ENCODE results near the gene LIME1. TPM values are rescaled to one million over a fixed set of nuclear protein-coding genes. Genes with fewer than 3 reads are reported as not detected.

The LIME1 gene
- total and polyA plus RNA-seq, 2 of the 4 experiments (the other 2 are of a cell fraction): 0.36 to 7.8 TPM

GRCh38 chr20:63767886-63768285 is 31.4 kb downstream of the LIME1 start:
- DNase-seq (no peak), ATAC-seq (ENCODE audit: low read depth) (no peak)
- intact Hi-C loops (cut with micrococcal nuclease): no loop called here
- no peak overlapping the region for H3K18ac ChIP-seq (ENCODE audit: low read depth, low read length)
- no TSS peak for BruUV-seq (replicated peaks)
- no peak overlapping the region for H3K27ac ChIP-seq (ENCODE audit: insufficient read depth, low read length)
- ChIA-PET CTCF (no interaction called here), POLR2A (ENCODE audit: unreplicated experiment) (no interaction called here)
- no peak overlapping the region for H2BK5ac ChIP-seq (ENCODE audit: low read depth, low read length, poor library complexity, severe bottlenecking)
- H3K4ac ChIP-seq (ENCODE audit: low read depth, low read length): no peak overlapping the region
- TF ChIP-seq MXI1 (IDR thresholded peaks at IDR 0.05; ENCODE audit: borderline replicate concordance, low read depth, low read length) (no peak), NFE2L2 (IDR thresholded peaks at IDR 0.05; ENCODE audit: low read depth, low read length) (no peak), MAZ (IDR thresholded peaks at IDR 0.05; ENCODE audit: borderline replicate concordance, low read depth, low read length) (no peak), BHLHE40 (IDR thresholded peaks at IDR 0.05; ENCODE audit: low read depth, low read length) (no peak), CTCF (conservative IDR thresholded peaks at IDR 0.05; ENCODE audit: low read depth, low read length) (no peak), CEBPB (IDR thresholded peaks at IDR 0.05; ENCODE audit: low read depth, low read length) (no peak), FOS (IDR thresholded peaks at IDR 0.05; ENCODE audit: low read depth, low read length) (no peak), SMC3 (IDR thresholded peaks at IDR 0.05; ENCODE audit: low read depth, low read length) (no peak), RFX5 (IDR thresholded peaks at IDR 0.05; ENCODE audit: low read depth, low read length) (no peak), RAD21 (IDR thresholded peaks at IDR 0.05; ENCODE audit: low read length) (no peak), CHD1 (IDR thresholded peaks at IDR 0.05; ENCODE audit: low read depth, low read length) (no peak), POLR2A (IDR thresholded peaks at IDR 0.05; ENCODE audit: low read depth, low read length) (no peak), USF2 (IDR thresholded peaks at IDR 0.05; ENCODE audit: low read depth, low read length) (no peak), RCOR1 (IDR thresholded peaks at IDR 0.05; ENCODE audit: insufficient replicate concordance, low read length) (no peak), MAFK (IDR thresholded peaks at IDR 0.05; ENCODE audit: low read depth, low read length) (no peak), ELK1 (IDR thresholded peaks at IDR 0.05; ENCODE audit: borderline replicate concordance, low read depth, low read length) (no peak)
- dilution Hi-C loops (cut with HindIII; ENCODE audit: low sequenced_read_pairs, unreplicated experiment): no loop called here
- no peak overlapping the region for H3K23ac ChIP-seq (ENCODE audit: low read depth, low read length)
- no peak overlapping the region for H3K56ac ChIP-seq (ENCODE audit: extremely low read depth, insufficient read depth, low read length)
- H2BK120ac ChIP-seq (ENCODE audit: low read depth, low read length): no peak overlapping the region
- no peak overlapping the region for H3K4me2 ChIP-seq (ENCODE audit: low read depth, low read length)
- H3K4me3 ChIP-seq (ENCODE audit: insufficient read depth, low read depth, low read length): no peak overlapping the region
- 95% methylated on average over 4 of the region's 7 CpGs; no CpG with 5 or more reads in 1 of the 2 experiments for WGBS, 2 experiments (ENCODE audit: extremely low coverage in 2 of 2, insufficient read length in 1 of 2)
- H2AK9ac ChIP-seq (replicated peaks; ENCODE audit: low read depth, low read length, poor library complexity): peak overlapping the region; percentile 19
- peaks cover 3% of the 10 kb centered on the region; the same call in 1 of the 2 replicates for H3K9me1 ChIP-seq (ENCODE audit: insufficient read depth, low read length)
- H4K8ac ChIP-seq (ENCODE audit: low read depth in 2 of 2, low read length in 2 of 2): no peak overlapping the region
- H2BK20ac ChIP-seq (ENCODE audit: low read depth, low read length): no peak overlapping the region
- no peaks in the 10 kb centered on the region for H4K20me1 ChIP-seq (ENCODE audit: insufficient read depth, low read length)
- no peaks in the 10 kb centered on the region for H3K4me1 ChIP-seq (ENCODE audit: control insufficient read depth, insufficient read depth, low read length)
- H3K14ac ChIP-seq (replicated peaks; ENCODE audit: low read depth, low read length): no peak overlapping the region
- no peak overlapping the region for H2BK15ac ChIP-seq (ENCODE audit: low read depth, low read length)
- no peak overlapping the region for H4K91ac ChIP-seq (ENCODE audit: insufficient read depth, low read depth, low read length)
- no peak overlapping the region for H3K9ac ChIP-seq (ENCODE audit: low read depth, low read length)
- H3K36me3 ChIP-seq (ENCODE audit: control insufficient read depth, insufficient read depth, low read length): peaks cover 30% of the 10 kb centered on the region; the same call in 1 of the 2 replicates
- no peak overlapping the region for H2AFZ ChIP-seq (replicated peaks; ENCODE audit: low read length, poor library complexity)
- no peak overlapping the region for H4K5ac ChIP-seq (ENCODE audit: low read depth, low read length)
- H3K79me1 ChIP-seq (ENCODE audit: low read depth in 1 of 2, low read length in 2 of 2): peaks cover 7 to 22% of the 10 kb centered on the region in 2 experiments; a peak in 3 of 4 replicates
- H2AK5ac ChIP-seq (ENCODE audit: low read depth, low read length): no peak overlapping the region
- in situ Hi-C loops (cut with MboI; ENCODE audit: low sequenced_read_pairs): no loop called here
- no peaks in the 10 kb centered on the region for H3K27me3 ChIP-seq (ENCODE audit: control insufficient read depth, insufficient read depth, low read length)
- no peaks in the 10 kb centered on the region for H3K9me3 ChIP-seq (ENCODE audit: control insufficient read depth, insufficient read depth, low read length)

Data from IMR-90 (cell line).